HFFc6 (cell line): ENCODE data around the gene SEC16B. TPM values are rescaled to one million over a fixed set of nuclear protein-coding genes. Genes with fewer than 3 reads are reported as not detected.

Experiments
- DNase-seq: peaks from one replicate; pipeline ENCODE4 v3.0.0-alpha.2; 2018
- H3K27ac Mint-ChIP-seq: 2 replicates; pipeline ENCODE4 v1.8.0; 2020; ENCODE audit warnings: mild to moderate bottlenecking, mixed read lengths
- H3K27me3 Mint-ChIP-seq: 2 replicates; pipeline ENCODE4 v1.8.0; 2021; ENCODE audit warnings: mild to moderate bottlenecking, moderate library complexity, mixed read lengths; ENCODE audit not compliant: insufficient read depth
- H3K36me3 Mint-ChIP-seq: 2 replicates; pipeline ENCODE4 v1.8.0; 2021; ENCODE audit warnings: low read depth, mixed read lengths
- H3K4me1 Mint-ChIP-seq: 2 replicates; pipeline ENCODE4 v1.8.0; 2020; ENCODE audit warnings: low read depth, mixed read lengths
- H3K4me3 Mint-ChIP-seq: 2 replicates; pipeline ENCODE4 v1.8.0; 2020; ENCODE audit warnings: mild to moderate bottlenecking, moderate library complexity, mixed read lengths
- H3K9me3 Mint-ChIP-seq: 2 replicates; pipeline ENCODE4 v1.8.0; 2020; ENCODE audit warnings: mild to moderate bottlenecking, mixed read lengths
- CTCF ChIP-seq: fragments of 200-600 bp; sonication (generic); IDR thresholded peaks from 2 replicates; pipeline ENCODE4 v1.5.0; 2021; ENCODE audit warnings: antibody characterized with exemption, mild to moderate bottlenecking
- total RNA-seq, 6 experiments: library from RNA; stranded (reverse); fragmentation: NEBNext Ultra II Directional; extraction: Animal tissue kit (Norgen Biotek cat#: 25700); gene quantifications; 2 replicates in 1 of 6; 3 replicates in 5 of 6; pipeline ENCODE4 v1.2.3, GENCODE V29; 2021

Gene SEC16B
- total RNA-seq, 6 experiments from 2014 or later, result 1.7 to 3.2 (median 2.0) TPM

DNA sequence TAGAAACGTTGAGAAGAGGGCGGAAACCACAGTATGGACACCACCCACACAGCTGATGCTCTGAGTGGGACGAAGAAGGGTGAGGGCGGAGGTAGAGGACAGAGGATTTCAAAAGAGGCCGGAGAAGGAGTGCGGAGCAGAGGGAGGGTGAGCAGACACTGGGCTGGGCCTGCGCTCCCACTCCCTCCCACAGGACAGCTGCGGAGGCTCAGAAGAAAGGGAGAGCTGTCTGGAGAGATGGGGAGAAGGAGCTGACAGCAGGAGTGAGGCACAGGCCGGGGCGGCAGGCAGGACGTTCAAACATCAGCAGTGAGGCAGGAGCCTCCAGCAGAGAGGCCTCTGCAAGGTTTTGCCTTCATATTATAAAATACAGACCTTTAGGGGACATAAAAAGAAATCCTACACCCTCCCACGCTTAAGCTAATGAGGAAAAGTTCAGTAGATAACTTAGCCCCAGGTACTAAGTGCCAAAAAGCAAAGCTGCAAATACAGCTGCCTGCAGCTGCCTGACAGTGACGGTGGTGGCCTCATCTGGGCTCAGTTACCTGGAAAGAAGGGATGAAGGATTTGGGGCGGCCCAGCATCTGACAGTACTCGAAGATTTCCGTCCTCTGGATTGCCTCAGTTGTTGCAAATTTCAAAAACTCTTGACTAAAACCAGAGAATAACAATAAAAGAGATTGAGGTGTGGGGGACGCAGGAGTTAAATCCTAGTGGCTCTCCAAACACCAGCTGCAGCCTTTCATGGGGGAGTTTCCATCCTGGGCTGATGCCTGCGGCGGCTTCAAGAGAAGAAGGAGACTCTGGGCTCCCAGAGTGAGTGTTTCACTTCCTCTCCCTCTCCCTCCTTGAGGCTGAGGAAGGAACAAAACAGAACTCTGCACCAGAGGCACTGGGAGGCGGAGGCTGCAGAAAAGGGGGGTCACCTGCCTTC lies 25.6 kb downstream of the SEC16B start:
- H3K27ac Mint-ChIP-seq, result no peak overlapping the region
- no peaks in the 10 kb centered on the region for H3K9me3 Mint-ChIP-seq
- peaks cover 19% of the 10 kb centered on the region for H3K4me1 Mint-ChIP-seq
- no peak for DNase-seq
- H3K36me3 Mint-ChIP-seq, result no peaks in the 10 kb centered on the region
- no peak overlapping the region for H3K4me3 Mint-ChIP-seq
- no peak for TF ChIP-seq CTCF
- H3K27me3 Mint-ChIP-seq, result peaks cover 3% of the 10 kb centered on the region

DNA sequence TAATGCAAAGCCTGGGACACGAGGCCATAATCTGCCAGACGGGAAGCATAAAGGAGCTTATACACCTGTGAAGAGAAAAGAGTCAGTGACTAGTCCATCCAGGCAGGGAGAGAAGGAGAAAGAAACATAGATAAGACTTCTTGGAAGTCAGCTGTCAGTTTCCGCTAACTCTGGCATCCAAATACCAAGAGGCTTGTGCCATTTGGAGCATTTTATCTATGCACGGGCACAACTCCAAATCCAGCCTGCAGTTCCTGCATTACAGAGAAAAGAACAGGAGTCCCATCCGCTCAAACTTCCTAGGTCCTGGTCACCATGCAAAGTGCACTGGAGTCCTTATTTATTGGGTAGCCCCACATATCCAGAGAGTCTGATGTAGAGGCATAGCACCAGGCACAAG lies 27.9 kb downstream of the SEC16B start:
- Mint-ChIP-seq H3K9me3 (no peaks in the 10 kb centered on the region), H3K27me3 (peaks cover 3% of the 10 kb centered on the region)
- TF ChIP-seq CTCF, result no peak

DNA sequence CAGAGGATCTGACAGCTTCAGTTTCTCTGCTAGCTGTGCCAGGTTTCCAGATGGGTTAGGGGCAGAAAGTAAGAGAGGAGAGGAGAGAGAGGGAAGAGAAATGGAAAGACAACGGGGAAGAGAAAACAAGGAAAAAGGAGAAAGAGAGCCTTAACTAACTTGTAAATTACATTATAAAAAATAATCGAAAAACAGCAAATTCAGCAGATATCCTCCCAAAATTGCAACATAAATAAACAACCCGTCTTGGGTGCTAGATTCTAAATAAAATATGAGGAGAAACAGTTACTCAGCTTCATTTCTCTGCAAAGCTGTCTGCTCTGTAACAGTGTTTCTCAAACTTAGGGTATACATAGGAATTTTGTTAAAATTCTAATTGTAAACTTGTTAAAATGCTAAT lies 29.2 kb downstream of the SEC16B start:
- Mint-ChIP-seq H3K4me1 (peaks cover 21% of the 10 kb centered on the region), H3K9me3 (no peaks in the 10 kb centered on the region), H3K27ac (no peak overlapping the region), H3K27me3 (peaks cover 3% of the 10 kb centered on the region), H3K4me3 (no peak overlapping the region), H3K36me3 (no peaks in the 10 kb centered on the region; the same call in 1 of the 2 replicates)
- no peak for TF ChIP-seq CTCF
- no peak for DNase-seq

More for the DNA sequence above, 27.9 kb downstream of the SEC16B start:
- Mint-ChIP-seq H3K4me1 (peaks cover 20% of the 10 kb centered on the region), H3K36me3 (no peaks in the 10 kb centered on the region; the same call in 1 of the 2 replicates), H3K27ac (no peak overlapping the region), H3K4me3 (no peak overlapping the region)
- DNase-seq, result no peak

DNA sequence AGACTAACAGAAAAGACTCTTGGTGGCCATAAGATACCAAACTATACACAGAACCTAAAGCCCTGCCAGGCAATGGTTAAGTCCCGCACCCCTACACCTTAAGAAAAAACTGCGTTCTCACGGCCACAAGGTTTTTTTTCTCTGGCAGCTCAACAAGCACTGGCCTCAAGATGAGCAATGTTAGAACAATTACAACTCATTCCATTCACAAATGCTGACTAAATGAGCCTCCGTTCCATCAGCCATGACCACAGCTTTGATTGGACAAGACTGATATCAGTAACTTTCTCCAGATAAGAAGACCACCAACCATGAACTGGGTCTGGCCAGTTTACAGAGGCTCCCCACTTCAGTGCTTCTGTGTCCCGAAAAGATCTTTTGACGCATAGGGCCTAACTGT lies 31.9 kb downstream of the SEC16B start:
- no peaks in the 10 kb centered on the region; the same call in 1 of the 2 replicates for H3K36me3 Mint-ChIP-seq
- peak overlapping the region; percentile 82 for H3K27ac Mint-ChIP-seq
- peak overlapping the region; percentile 27 for H3K4me3 Mint-ChIP-seq
- peaks cover 29% of the 10 kb centered on the region for H3K4me1 Mint-ChIP-seq
- DNase-seq, result peak; percentile 74
- H3K9me3 Mint-ChIP-seq, result no peaks in the 10 kb centered on the region
- peaks cover 3% of the 10 kb centered on the region for H3K27me3 Mint-ChIP-seq
- no peak for TF ChIP-seq CTCF

DNA sequence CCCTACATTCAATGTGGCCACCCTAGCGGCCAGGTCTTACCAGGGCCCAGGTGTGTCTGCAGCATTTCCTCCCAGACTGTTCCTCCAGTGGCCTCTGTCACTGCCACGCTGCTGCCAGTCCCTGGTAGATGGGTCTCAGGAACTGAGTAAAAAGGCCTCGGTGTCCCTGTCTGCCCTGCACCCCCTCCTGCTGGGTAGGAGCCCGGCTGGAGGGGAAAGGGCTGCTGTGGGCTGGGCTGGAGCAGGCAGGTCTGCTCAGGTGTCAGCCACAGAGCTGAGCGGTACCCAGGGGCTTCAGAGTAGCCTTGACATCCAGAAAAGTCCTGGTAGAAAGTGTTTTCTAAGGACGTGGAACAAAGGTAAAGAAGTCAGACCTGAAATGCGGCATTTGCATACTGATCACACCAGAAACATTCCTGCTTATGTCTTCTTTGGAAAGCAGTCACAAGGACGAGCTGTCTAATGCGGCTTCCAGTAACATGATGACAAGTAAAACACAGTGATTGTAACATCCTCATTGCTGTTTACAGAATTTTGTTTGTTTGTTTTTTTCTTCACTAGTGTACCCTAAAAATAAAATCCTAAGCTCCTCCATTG lies 32.6 kb downstream of the SEC16B start:
- Mint-ChIP-seq H3K36me3 (no peaks in the 10 kb centered on the region; the same call in 1 of the 2 replicates), H3K4me3 (peak overlapping the region; percentile 27; the same call in 1 of the 2 replicates), H3K27ac (peak overlapping the region; percentile 82), H3K27me3 (peaks cover 1% of the 10 kb centered on the region; the same call in 1 of the 2 replicates), H3K9me3 (no peaks in the 10 kb centered on the region), H3K4me1 (peaks cover 29% of the 10 kb centered on the region)
- TF ChIP-seq CTCF, result no peak
- no peak for DNase-seq
